ENCODE measurements around the gene CEP164.
"Not testable (repeated sequence)": the region's sequence is repeated elsewhere in the genome, so short reads cannot be mapped to it uniquely, and the experiment has no call there.

Gene CEP164

GRCh38 chr11:117394221-117394925, 66.7 kb downstream of the CEP164 start:
- POLR2A ChIA-PET, result no interaction called here
- CTCF ChIA-PET, result interaction anchor here (3.6 kb wide), 1 partner anchor 32 kb away, joined by 16 read pairs; no protein-coding TSS in a partner anchor
- TF ChIP-seq CTCF (IDR thresholded peaks at IDR 0.05; ENCODE audit: control extremely low read depth, extremely low read depth, low read depth, missing control alignments), result no peak
- DNase-seq (ENCODE audit: extremely low spot score), result no peak

- ChIA-PET POLR2A (no interaction called here), CTCF (interaction anchor here (3.6 kb wide), 1 partner anchor 30 kb away, joined by 16 read pairs; no protein-coding TSS in a partner anchor)
- no peak for TF ChIP-seq CTCF (IDR thresholded peaks at IDR 0.05; ENCODE audit: control extremely low read depth, extremely low read depth, low read depth, missing control alignments)
Observed at GRCh38 chr11:117395476-117395875, 67.8 kb downstream of the CEP164 start.

GRCh38 chr11:117396970-117397369, 69.3 kb downstream of the CEP164 start:
- no peak for TF ChIP-seq CTCF (IDR thresholded peaks at IDR 0.05; ENCODE audit: control extremely low read depth, extremely low read depth, low read depth, missing control alignments)
- CTCF ChIA-PET, result interaction anchor here (1.1 kb wide), 1 partner anchor 29 kb away, joined by 3 read pairs; no protein-coding TSS in a partner anchor
- POLR2A ChIA-PET, result no interaction called here
- no peak for DNase-seq (ENCODE audit: extremely low spot score)

More at GRCh38 chr11:117395476-117395875, 67.8 kb downstream of the CEP164 start:
- DNase-seq (ENCODE audit: extremely low spot score), result no peak

GRCh38 chr11:117398618-117399017, 71.0 kb downstream of the CEP164 start:
- CTCF ChIA-PET; POLR2A ChIA-PET; DNase-seq (ENCODE audit: extremely low spot score): not testable (repeated sequence)

- CTCF ChIA-PET; DNase-seq (ENCODE audit: extremely low spot score); POLR2A ChIA-PET: not testable (repeated sequence)
Observed at GRCh38 chr11:117399100-117399840, 71.6 kb downstream of the CEP164 start.

GRCh38 chr11:117405898-117406297, 78.2 kb downstream of the CEP164 start:
- DNase-seq (ENCODE audit: extremely low spot score); POLR2A ChIA-PET: not testable (repeated sequence)
- CTCF ChIA-PET, result interaction anchor here (1.6 kb wide), 1 partner anchor 20 kb away, joined by 4 read pairs; no protein-coding TSS in a partner anchor

GRCh38 chr11:117407016-117407415, 79.4 kb downstream of the CEP164 start:
- no peak for DNase-seq (ENCODE audit: extremely low spot score)
- ChIA-PET POLR2A (no interaction called here), CTCF (no interaction called here)
- no peak for TF ChIP-seq CTCF (IDR thresholded peaks at IDR 0.05; ENCODE audit: control extremely low read depth, extremely low read depth, low read depth, missing control alignments)

- TF ChIP-seq CTCF (IDR thresholded peaks at IDR 0.05; ENCODE audit: control extremely low read depth, extremely low read depth, low read depth, missing control alignments), result no peak
- ChIA-PET CTCF (interaction anchor here (9.7 kb wide), 1 partner anchor 18 kb away, joined by 89 read pairs; no protein-coding TSS in a partner anchor), POLR2A (no interaction called here)
- no peak for DNase-seq (ENCODE audit: extremely low spot score)
Observed at GRCh38 chr11:117408356-117408755, 80.7 kb downstream of the CEP164 start.
